Raji (cell line): ENCODE results near the gene FSIP1.

Experiments used
- POLR2A ChIP-seq: IDR thresholded peaks from 2 replicates; pipeline ENCODE4 v1.6.1; 2011; ENCODE audit warnings: low read depth, low read length, control low read depth; ENCODE audit not compliant: insufficient read depth

Gene FSIP1

GRCh38 chr15:39587731-39588530 lies 194.7 kb downstream of the FSIP1 start:
- TF ChIP-seq POLR2A: no peak

- no peak for TF ChIP-seq POLR2A
Observed at GRCh38 chr15:39587096-39587721, 195.4 kb downstream of the FSIP1 start.

- TF ChIP-seq POLR2A: no peak
Observed at GRCh38 chr15:39586387-39587095, 196.1 kb downstream of the FSIP1 start.

- TF ChIP-seq POLR2A: no peak
Observed at GRCh38 chr15:39585871-39586301, 196.8 kb downstream of the FSIP1 start.

GRCh38 chr15:39585389-39585841 lies 197.2 kb downstream of the FSIP1 start:
- TF ChIP-seq POLR2A: no peak

- no peak for TF ChIP-seq POLR2A
Observed at GRCh38 chr15:39584662-39585388, 197.8 kb downstream of the FSIP1 start.

- TF ChIP-seq POLR2A: no peak
Observed at GRCh38 chr15:39584266-39584659, 198.4 kb downstream of the FSIP1 start.

- no peak for TF ChIP-seq POLR2A
Observed at GRCh38 chr15:39583596-39584265, 198.9 kb downstream of the FSIP1 start.

- no peak for TF ChIP-seq POLR2A
Observed at GRCh38 chr15:39582977-39583595, 199.6 kb downstream of the FSIP1 start.

- TF ChIP-seq POLR2A: no peak
Observed at GRCh38 chr15:39582286-39582976, 200.2 kb downstream of the FSIP1 start.

- no peak for TF ChIP-seq POLR2A
Observed at GRCh38 chr15:39581793-39582285, 200.8 kb downstream of the FSIP1 start.

- no peak for TF ChIP-seq POLR2A
Observed at GRCh38 chr15:39581242-39581792, 201.3 kb downstream of the FSIP1 start.
